NCI-H524 (cell line): ENCODE results near the gene CHMP5.

ENCODE experiments used
- DNase-seq, 2 experiments: peaks; one replicate each; lab custom pipeline; 2025; lab: John Stamatoyannopoulos, UW

CHMP5 gene

GRCh38 chr9:33264473-33265177 lies at the start of gene CHMP5, which contains the start of gene BAG1:
Gene CHMP5 (plus strand): TSS chr9:33265049. CDS start chr9:33265079, 30 bp downstream.
Gene BAG1 (minus strand): TSS chr9:33264708.
- peak; percentile 97 to 99 for DNase-seq

GRCh38 chr9:33220681-33221567 lies 43.9 kb upstream of the CHMP5 start:
- DNase-seq, result no peak

GRCh38 chr9:33221568-33221884 lies 43.3 kb upstream of the CHMP5 start:
- no peak for DNase-seq

- peak in 1 of 2 experiments; percentile 34 for DNase-seq
These were observed 42.8 kb upstream of the CHMP5 start for GRCh38 chr9:33222031-33222430.

- no peak for DNase-seq
These were observed 41.2 kb upstream of the CHMP5 start for GRCh38 chr9:33223696-33224095.

GRCh38 chr9:33225319-33226147 lies 39.3 kb upstream of the CHMP5 start:
- DNase-seq, result peak in 1 of 2 experiments; percentile 55

GRCh38 chr9:33227008-33227398 lies 37.8 kb upstream of the CHMP5 start:
- DNase-seq, result no peak

- DNase-seq, result no peak
These were observed 37.1 kb upstream of the CHMP5 start for GRCh38 chr9:33227741-33228140.

- no peak for DNase-seq
These were observed 36.2 kb upstream of the CHMP5 start for GRCh38 chr9:33228606-33229005.

GRCh38 chr9:33229359-33230114 lies 35.3 kb upstream of the CHMP5 start:
- peak in 1 of 2 experiments; percentile 20 for DNase-seq

- DNase-seq, result no peak
These were observed 33.9 kb upstream of the CHMP5 start for GRCh38 chr9:33230756-33231622.

- DNase-seq, result no peak
These were observed 33.3 kb upstream of the CHMP5 start for GRCh38 chr9:33231623-33231942.

- no peak for DNase-seq
These were observed 32.0 kb upstream of the CHMP5 start for GRCh38 chr9:33232815-33233214.

- peak; percentile 82 to 93 for DNase-seq
These were observed 31.1 kb upstream of the CHMP5 start for GRCh38 chr9:33233626-33234342.

- no peak for DNase-seq
These were observed 30.1 kb upstream of the CHMP5 start for GRCh38 chr9:33234511-33235467.

- no peak for DNase-seq
These were observed 28.3 kb upstream of the CHMP5 start for GRCh38 chr9:33236571-33236970.

GRCh38 chr9:33239921-33240320 lies 24.9 kb upstream of the CHMP5 start, which contains the start of gene SPINK4:
Gene SPINK4 (plus strand): TSS chr9:33240167. CDS start chr9:33240209, 42 bp downstream.
- peak; percentile 71 to 90 for DNase-seq

GRCh38 chr9:33241298-33241697 lies 23.6 kb upstream of the CHMP5 start:
- no peak for DNase-seq
